ENCODE data around the gene C2CD4A.

C2CD4A gene

DNA sequence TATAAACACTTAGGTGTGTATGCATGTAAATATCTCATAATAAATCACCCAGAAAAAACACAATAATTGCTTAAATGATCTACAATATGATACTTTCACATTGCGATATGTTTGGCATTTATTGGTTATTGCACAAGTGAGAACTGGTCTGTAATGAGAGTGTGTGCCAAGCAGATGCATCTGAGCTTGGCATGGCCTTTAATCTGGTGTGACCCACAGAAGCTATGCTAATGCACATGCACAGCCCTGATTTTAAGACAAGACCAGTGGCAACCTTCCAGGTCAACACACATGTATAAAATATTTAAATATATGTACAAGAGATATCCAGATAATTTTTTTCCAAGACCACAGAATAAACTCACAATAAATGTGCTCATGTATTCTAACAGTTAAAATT, 42.7 kb downstream of the C2CD4A start:
- no peak for DNase-seq (ENCODE audit: low read depth)
- H3K4me3 ChIP-seq (ENCODE audit: low read length) = no peak overlapping the region
- no peak for TF ChIP-seq CTCF (conservative IDR thresholded peaks at IDR 0.05; ENCODE audit: low read depth, low read length)

GRCh38 chr15:62109982-62110851, 43.4 kb downstream of the C2CD4A start:
- no peak for DNase-seq (ENCODE audit: low read depth)
- no peak for TF ChIP-seq CTCF (conservative IDR thresholded peaks at IDR 0.05; ENCODE audit: low read depth, low read length)
- H3K4me3 ChIP-seq (ENCODE audit: low read length) = no peak overlapping the region

DNA sequence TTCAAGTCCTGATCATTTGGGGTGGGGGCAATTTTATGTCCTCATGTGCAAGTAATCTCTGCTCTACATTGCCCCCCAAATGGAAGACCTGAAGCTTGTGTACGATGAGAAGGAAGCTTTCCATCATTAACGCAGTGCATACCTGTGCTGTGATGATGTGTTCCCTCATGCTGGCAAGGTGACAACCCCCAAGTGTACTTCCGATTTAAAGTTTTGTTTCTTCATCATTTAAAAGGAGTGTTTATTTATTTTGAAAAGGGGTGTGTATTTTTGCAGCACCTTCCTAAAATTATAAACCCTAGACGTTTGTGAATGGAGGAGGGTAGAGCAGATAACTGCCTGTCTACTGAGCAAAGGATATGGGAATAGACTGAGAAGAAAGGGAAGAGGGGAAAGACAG, 45.3 kb downstream of the C2CD4A start:
- DNase-seq (ENCODE audit: low read depth) = no peak
- no peak overlapping the region for H3K4me3 ChIP-seq (ENCODE audit: low read length)
- TF ChIP-seq CTCF (conservative IDR thresholded peaks at IDR 0.05; ENCODE audit: low read depth, low read length) = no peak

- H3K4me3 ChIP-seq (ENCODE audit: low read length) = no peak overlapping the region
- TF ChIP-seq CTCF (conservative IDR thresholded peaks at IDR 0.05; ENCODE audit: low read depth, low read length) = no peak
- peak; percentile 85 for DNase-seq (ENCODE audit: low read depth)
Measured at GRCh38 chr15:62112616-62113593, 46.1 kb downstream of the C2CD4A start.

DNA sequence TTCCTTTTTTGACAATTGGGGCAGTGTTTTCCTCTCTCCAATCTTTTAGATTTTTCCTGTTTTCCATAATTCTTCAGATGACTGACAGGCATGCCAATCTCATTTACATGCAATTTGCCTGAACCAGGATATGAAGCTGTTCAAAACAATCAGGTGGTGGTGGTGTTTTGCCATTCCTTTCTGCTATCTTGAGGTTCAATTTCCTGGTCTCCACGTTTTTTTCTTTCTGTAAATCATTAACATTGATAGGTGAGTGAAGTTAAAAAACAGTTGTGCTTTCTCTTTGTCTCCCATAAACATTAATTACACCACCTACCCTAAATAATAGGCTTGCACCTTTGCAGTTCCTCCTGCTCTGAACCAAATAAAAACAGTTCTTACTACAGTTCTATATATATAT, 49.1 kb downstream of the C2CD4A start:
- DNase-seq (ENCODE audit: low read depth) = no peak
- no peak overlapping the region for H3K4me3 ChIP-seq (ENCODE audit: low read length)
- no peak for TF ChIP-seq CTCF (conservative IDR thresholded peaks at IDR 0.05; ENCODE audit: low read depth, low read length)

DNA sequence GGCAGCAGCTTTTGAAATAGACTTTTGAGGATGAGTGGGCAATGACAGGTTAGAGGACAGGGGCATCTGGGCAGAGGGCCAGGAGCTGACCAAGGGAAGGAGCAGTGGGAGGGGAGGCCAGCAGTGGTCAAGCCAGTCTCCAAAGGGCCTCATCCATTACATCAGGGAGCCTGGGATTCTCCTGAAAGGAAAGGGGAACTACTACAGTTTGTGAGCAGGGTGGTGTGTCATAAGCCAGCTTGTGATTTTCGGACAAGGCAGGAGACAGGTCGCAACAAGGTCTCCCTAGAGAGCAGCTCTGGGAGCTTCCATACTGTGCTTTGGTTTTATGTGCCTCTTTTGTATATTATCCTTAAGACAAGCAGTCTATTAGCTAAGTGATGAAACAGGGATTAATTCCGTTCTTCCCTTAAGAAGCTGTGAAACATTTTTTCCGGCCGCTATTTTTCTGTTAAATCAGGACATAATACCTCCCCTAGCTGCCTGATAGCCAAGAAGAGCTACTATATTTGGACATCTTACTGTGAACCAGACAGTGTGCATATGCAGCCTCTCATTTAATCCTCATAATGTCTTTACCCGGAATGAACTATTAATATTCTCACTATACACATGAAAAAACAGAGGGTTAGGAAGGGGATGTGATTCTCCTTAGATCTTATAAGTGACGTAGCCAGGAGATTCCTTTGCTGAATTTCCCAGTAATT, 51.9 kb downstream of the C2CD4A start:
- no peak for TF ChIP-seq CTCF (conservative IDR thresholded peaks at IDR 0.05; ENCODE audit: low read depth, low read length)
- peak; percentile 40 for DNase-seq (ENCODE audit: low read depth)
- peak overlapping the region; percentile 20 for H3K4me3 ChIP-seq (ENCODE audit: low read length)

Measured in retinal pigment epithelial cell (primary cell).